Measurements from ENCODE around the gene ESPL1.

GRCh38 chr12:53234271-53234914, 33.7 kb upstream of the ESPL1 start:
- TF ChIP-seq TP53 (CRISPR knock-in tag; IDR thresholded peaks at IDR 0.05) (no peak), CTCF (IDR thresholded peaks at IDR 0.05) (no peak), TEAD4 (CRISPR knock-in tag; IDR thresholded peaks at IDR 0.05) (no peak), NR2C2 (CRISPR knock-in tag; IDR thresholded peaks at IDR 0.05) (no peak), MYBL2 (CRISPR knock-in tag; IDR thresholded peaks at IDR 0.05) (no peak), ZNF512 (CRISPR knock-in tag; IDR thresholded peaks at IDR 0.05; ENCODE audit: borderline replicate concordance) (no peak), SP1 (CRISPR knock-in tag; conservative IDR thresholded peaks at IDR 0.05) (no peak)

All from WTC11 (cell line).